Dedifferentiated amniotic fluid mesenchymal stem cell (primary cell): Measurements from ENCODE around the gene BCL2L15.
A peak's percentile ranks its signal among the peaks of the same experiment; 100 is the strongest.

ENCODE experiments used
- DNase-seq: peaks from one replicate; pipeline ENCODE4 v3.0.0-alpha.2; 2016; ENCODE audit errors: extremely low spot score

Gene BCL2L15

DNA sequence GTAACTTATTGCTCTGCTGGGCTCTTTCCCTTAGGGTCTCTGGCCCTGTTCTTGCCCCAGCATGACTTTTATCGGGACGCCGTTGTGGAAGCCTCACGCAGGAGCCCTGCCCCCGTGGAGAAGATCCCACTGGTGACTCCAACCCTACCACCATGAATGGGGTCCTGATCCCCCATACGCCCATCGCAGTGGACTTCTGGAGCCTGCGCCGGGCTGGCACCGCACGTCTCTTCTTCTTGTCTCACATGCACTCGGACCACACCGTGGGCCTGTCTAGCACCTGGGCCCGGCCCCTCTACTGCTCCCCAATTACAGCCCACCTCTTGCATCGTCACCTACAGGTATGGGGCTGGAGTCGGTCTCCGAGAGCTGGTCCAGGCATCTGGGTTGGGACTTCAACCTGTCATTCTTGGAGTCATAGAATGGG is 18.1 kb upstream of the BCL2L15 start:
- no peak for DNase-seq

DNA sequence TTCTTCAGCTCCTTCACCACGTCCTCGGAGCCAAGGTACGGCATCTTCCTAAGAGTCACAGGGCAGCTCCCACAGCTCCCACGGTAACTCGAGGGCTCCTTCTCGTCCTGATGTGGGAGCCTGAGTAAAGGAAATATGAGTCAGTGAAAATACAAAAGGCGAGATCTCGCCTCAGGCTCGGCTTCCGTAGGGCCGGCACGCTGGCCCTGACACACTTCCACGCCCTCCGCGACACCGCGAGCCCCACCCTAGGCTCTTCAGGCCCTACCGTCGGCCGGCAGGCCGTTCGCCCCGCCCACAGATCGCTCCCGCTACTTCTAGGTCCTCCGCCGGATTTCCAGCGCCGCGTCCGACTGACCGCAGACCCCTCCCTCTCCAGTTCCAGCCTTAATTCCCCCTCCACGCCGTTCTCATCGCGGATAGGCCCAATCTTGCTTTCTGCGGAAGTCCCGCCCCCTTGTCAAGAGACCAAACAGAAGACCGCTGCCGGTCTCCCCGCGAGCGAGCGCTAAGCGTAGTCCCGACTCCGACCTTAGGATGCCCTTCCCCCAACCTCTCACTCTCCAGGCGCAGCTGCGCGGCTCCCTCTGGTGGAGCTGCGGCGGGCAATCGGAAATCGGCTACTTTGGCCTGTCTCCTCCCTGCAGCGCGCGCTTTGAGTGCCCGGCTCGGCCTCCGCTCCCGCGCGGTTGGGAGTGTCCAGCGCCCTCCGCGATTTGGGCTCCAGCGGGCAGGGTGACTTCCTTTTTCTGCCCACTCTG is 17.5 kb upstream of the BCL2L15 start, which contains the start of the genes AP4B1 and DCLRE1B:
Gene AP4B1 (minus strand): TSS at position 126 of the 761 bp plus-strand sequence. CDS start 82 bp downstream, at position 44.
Gene DCLRE1B (plus strand): TSS at position 653 of the 761 bp plus-strand sequence. CDS start 261 bp downstream, outside the sequence.
- DNase-seq = peak; percentile 100

DNA sequence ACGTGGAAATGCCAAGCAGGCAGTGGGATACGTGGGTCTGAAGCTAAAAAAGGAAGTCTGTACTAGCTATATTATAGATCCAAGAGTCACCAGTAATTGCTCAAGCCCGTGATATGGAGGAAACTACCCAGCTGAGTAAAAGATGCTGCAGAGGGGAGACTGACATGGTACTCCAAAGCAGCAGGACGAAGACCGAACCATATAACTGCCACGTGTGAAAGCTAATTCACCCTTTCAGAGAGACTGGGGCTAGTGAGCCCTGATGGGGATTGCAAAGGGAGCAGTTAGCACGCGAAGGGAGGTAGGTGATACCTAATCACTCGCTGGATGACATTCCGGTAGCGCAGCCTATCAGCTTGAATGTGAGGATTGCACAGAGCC is 16.9 kb upstream of the BCL2L15 start:
- DNase-seq = no peak

DNA sequence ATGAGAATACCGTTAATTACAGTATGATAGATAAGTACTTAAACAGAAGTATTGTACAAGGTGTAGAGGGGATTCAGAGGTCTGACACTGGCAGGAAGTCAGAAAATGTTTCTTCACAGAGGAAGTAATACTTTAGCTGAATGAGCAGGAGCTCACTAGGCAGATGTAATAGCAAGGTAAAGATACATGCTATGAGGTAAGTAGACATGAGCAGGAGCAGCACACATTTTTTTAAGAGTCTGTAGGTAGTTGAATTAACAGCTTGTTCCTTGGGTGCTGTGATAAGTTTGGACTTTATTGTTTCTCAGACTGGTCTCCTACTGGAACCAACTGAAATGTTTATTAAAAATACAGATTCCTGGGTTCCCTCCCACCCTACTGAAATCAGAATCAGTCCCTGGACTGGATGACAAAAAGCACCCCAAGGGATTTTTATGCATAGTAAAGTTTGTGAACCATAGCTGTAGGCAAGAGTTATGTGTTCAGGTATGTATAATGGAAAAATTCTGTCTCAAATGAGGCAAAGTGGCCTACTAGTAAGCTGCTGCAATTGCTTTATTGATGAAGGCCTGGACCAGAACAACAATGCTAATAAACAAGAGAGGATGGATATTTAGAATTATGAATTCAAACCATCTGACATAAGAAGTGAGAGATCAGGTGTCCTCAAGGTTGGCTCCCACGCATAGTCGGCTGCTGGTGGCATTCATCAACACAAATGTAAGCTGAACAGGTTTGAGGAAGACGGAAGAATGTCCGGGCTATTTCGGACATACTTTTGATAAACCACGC is 16.3 kb upstream of the BCL2L15 start:
- DNase-seq = no peak

DNA sequence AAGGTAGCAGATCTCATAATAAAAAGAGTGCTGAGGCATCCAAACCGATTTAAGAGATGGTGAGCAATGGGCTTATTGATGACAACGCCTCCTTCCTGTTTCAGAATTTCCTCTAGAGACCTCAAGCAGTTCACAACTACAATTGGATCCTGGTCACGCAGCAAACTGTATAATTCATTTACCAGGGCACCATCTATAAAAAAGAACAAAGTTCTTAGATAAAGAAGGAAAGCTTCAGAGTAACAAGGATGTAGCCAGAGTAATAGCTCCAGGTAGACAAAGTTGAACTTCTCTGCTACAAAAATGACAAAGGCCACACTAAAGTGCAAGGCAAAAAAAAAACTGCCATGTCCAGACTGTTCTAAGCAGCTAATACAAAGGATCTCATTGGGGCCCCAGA is 13.8 kb upstream of the BCL2L15 start:
- no peak for DNase-seq

DNA sequence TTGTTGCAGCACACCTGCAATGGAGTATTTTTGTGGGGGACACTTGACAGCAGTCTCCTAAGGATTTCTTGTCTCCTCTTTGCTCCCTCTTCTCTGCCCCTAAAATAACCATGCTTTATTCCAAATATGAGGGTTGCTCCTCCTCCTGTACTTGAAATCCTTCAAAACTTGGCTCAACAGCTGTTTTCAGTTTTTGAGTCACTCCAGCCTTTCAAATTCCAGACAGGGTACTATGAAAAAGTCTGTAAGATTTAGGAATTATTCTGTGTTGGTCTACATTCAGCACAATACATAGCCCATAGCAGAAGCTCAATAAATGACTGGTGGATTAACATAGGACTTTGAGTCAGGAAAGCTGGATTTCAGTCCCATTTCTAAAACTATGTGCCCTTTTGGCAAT is 11.7 kb upstream of the BCL2L15 start:
- DNase-seq = peak; percentile 54

DNA sequence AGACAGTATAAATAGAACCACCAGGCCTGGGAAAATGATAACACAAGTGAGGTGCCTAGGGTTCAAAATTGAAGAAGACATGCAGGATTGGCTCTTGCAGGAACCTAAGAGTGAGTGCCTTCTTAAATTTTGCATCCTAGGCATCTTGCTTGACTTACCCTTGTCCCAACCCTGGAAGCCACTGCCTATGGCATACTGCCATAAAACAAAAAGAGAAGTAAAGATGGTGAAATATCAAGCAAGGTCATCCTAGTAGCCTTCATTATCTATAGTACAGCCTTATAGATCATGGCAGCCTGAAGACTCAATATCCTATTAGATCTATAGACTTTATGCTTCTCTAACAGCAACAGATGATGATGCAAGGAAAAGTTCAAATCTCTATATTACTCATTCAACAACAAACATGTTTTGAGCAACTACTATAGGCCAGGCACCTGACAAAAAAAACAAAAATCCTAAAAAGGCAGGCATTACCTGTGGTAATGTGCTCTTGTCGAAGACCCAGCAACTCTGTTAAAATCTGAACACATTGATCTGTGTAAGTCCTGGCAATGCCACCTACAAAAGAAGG is 10.9 kb upstream of the BCL2L15 start:
- no peak for DNase-seq

DNA sequence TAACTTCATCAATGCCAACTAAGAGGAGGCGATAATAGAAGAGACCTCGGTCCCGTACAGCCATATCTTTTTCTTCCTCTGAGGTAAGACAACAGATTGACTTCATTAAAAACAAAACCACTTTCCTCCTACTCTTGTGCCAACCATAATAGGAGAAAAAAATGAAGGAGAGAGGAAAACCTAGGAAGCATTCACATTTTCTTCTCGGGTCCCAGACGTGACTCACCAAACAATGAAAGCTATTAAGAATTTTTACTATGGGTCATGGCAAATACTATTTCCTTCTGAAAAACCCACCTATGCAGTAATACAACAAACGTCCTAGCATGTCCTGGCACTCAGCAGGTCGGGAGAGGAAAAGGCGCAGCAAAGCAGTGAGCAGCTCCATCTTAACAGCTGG is 8.6 kb upstream of the BCL2L15 start:
- DNase-seq = no peak

DNA sequence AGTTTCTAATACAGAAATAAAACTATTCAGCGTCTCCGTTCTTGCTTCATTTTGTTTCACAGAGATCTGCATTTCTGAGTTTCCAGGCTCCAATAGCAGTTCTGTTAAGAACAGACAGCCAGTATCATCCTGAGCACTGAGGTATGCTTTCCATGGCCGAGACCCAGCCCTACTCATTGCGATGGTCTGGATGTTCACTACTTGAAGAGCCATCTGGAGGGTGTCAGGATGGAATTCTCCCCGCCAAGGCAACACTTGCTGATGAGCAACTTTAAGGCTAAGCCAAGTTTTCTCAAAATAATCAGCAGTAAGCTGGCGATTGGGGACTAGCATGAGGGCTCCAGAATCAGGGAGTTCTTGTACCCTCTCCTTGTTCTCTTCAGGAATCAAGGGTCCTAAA is 7.7 kb upstream of the BCL2L15 start:
- no peak for DNase-seq

DNA sequence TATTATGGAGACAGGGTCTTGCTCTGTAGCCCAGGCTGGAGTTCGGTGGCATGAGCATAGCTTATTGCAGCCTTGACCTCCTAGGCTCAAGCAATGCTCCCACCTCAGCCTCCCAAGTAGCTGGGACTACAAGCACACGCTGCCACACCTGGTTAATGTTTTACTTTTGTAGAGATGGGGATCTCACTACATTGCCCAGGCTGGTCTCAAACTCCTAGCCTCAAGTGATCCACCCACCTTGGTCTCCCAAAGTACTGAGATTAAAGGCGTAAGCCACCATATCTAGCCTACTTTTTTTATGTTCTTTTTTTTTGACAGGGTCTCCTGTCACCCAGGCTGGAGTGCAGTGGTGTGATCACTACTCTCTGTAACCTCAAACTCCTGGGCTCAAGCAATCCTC is 5.9 kb upstream of the BCL2L15 start:
- DNase-seq = no peak

DNA sequence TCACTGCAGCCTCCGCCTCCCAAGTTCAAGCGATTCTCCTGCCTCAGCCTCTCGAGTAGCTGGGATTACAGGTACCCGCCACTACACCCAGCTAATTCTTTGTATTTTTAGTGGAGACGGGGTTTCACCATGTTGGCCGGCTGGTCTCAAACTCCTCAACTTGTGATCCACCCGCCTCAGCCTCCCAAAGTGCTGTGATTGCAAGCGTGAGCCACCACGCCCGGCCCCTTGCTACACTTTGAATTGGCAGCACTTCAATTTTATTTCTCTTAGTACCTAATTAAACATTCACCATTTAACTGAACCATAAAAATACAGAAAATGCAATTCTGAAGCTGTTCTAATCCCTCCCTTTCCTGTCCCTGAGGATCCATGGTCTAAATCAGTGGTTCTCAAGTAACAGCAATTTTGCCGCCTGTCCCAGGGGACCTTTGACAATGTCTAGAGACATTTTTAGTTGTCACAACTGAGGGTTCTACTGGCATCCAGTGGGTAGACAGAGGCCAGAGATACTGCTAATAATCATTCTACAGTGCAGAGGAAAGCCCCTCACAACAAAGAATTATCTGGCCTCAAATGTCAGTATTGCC is 4.3 kb upstream of the BCL2L15 start:
- no peak for DNase-seq

DNA sequence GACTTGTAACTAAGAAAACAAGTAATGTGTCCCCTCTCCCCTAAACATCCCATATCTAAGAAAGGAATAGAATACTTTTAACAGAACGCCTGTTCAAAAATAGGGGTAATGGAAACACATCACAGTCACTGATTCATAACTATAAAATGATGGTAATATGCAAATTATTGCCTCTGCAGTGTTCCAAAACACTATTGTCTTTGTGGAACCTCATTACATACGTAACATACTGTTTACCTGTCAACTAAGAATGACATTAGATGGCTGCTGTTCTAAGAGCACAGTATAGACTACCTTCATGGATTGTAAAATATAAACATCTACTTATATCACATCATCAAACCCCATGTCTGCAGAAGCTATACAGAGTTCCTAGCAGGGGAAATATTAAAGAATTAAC is 3.4 kb upstream of the BCL2L15 start:
- no peak for DNase-seq

DNA sequence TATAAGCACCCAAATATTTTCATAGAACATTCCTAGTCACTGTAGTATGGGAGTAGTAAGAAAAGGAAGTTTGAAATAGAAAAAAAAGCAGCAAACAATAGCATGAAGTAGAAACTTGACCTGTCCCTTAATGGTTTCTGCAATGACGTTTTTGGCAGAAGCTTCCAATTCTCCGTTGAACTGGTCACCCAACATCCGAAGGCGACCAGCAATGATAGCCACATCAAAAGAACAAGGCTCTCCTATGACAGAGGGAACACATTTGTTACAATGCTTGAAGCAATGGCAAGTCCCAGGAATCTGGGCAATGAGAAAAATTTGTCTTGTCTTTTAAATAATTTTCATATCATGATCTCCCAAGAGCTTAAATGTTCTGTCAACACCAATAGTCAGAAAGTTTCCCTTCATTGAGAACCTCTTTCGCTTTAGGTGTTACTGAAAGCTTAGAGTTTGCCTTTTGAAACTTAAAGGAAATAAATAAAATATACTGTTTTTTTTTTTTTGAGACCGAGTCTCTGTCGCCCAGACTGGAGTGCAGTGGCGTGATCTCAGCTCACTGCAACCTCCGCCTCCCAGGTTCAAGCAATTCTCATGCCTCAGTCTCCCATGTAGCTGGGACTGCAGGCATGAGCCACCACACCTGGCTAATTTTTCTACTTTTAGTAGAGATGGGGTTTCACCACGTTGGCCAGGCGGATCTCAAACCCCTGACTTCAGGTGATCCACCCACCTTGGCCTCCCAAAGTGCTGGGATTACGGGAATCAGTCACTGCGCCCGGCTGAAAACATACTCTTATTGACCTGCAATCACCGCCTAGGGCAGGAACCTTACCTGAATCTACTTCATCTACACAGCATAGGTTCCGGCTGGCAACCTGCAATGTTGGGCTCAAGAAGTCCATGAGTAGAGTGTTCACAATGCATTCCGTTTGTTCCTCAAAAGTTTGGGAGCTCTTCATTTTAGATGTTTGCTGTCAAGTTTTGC is 672 bp downstream of the BCL2L15 start:
- DNase-seq = no peak

DNA sequence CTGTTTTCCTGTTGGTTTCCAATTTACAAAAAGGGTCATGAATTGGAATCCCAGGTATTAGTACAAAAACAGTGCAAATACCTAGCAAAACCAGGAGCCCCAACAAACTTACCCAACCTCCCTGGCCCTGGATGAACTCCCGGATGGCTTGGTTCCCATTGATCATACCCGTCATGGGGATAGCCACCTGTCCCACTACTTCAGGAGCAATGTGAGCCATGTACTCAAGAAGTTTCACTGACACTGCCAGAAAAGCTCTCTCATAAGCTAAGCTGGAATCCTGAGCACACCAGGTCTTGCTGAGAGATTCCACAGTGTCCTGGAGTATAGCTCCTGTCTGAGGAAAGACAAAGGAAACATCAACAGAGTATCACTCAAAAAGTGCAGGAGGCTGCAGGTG is 5.7 kb downstream of the BCL2L15 start:
- no peak for DNase-seq

DNA sequence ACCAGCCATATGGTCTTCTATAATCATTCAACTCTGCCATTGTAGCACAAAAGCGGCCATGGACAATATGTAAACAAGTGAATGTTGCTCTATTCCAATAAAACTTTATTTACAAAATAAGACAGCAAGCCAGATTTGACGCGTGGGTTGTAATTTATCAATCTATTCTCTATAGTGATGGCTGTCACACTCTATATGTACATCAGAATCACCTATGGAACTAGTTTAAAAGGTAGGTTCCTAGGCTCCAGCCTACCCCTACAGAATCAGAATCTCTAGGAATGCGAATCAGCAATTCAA is 7.7 kb downstream of the BCL2L15 start:
- DNase-seq = no peak

DNA sequence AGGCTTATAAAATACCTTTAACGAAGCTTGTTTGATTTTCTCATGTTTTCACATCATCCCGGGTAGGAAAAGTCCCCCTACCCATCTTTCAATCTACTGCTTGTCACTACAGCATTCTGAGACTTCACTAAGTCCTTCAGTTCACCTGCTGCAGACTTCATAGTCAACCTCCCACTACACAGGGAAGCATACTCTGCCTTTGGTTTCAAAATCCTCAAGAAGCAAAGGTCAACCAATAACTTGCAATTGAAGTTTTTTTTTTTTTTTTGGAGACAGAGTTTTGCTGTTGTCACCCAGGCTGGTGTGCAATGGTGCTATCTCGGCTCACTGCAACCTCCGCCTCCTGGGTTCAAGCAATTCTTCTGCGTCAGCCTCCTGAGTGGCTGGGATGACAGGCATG is 11.2 kb downstream of the BCL2L15 start:
- DNase-seq = no peak

DNA sequence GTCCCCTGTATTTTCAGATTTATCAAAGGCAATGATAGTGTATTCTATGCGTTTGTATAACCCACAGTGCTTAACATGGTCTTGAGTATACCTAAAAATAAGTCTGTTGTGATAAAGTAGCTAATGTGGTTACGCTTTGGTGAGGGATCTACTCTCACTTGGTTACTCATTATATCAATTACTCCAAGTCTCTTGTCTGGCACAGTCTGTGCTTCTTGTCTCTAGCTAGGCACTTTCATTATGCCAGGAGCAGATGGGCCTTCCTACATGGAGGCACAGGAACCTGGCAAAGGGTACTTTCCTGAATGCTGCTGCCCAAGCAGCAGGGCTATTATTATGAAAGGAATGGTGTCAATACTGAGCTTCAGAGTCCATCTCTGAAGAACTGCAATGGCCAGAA is 11.7 kb downstream of the BCL2L15 start:
- DNase-seq = no peak

DNA sequence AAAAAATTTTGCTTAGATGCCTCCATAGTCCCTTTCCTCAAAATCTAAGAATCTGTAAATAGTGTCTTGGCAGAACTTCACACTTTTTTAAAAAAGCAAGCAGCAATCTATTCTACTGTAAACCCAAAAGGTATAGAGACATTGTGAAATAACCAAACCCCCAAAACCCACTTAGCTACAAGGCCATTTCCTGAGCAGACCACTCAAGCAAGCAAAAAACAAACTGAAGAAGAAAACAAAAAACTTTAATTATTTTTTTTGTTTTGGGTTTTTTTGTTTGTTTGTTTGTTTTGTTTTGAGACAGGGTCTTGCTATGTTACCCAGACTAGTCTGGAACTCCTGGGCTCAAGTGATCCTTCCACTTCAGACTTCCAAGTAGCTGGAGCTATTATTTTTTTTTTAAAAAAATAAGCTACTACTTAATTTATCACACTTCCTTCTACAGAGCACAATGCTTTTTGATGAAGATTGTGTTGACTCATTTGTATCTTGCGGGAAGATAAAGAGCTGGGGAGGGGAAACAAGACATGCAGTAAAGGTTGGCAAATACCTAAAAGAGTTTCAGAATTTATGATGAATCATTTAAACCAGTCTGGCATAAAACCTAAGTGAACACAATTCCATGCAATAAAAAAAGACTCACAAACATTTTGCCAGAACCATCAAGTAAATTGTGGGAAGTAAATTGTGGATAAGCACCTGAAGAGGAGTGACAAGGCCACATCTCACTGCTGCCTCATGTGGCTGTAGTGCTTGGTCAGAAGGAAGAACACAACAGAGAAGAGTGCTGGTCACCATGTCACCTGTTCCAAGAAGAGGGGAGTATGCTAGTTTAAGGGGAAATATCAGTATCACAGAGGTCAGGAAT is 13.1 kb downstream of the BCL2L15 start:
- DNase-seq = no peak

DNA sequence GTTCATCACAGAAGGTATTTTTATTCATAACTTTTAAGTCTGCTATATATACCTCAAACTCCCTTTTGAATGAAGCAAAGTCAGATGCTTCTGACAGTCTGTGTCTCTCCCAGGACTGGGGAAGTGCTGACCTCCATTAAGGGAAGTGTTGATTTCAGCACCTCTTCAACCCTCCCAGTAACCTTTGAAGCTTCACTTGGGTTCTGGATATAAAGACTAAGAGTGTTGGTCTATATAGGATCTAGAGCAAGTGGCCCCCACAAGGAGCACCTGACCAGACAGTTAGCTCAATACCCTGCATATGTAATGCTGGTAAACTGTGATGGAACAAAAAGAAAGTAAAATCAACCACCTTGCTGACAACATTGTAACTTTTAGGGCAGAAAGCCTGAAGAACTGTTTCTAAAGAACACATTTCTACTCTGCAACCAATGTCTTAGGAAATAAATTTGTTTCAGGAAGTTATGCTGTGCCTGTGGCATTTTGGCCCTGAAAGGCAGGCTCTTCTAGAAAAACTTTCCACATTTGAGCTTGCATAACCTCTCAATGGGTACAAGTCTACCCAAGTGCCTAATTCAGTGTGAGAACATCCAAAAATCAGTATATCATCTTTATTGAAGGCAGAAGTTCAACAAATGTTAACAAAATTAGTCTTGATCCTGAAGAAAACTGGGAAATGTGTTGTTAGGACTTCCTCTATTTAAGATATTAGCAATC is 15.0 kb downstream of the BCL2L15 start:
- DNase-seq = no peak
